Osteocyte (in vitro differentiated cells): ENCODE data around the gene CHMP4A. TPM values are rescaled to one million over a fixed set of nuclear protein-coding genes. Genes with fewer than 3 reads are reported as not detected.

ENCODE experiments used
- DNase-seq: peaks from one replicate; pipeline ENCODE4 v3.0.0; 2021; ENCODE audit warnings: mixed read lengths; ENCODE audit not compliant: unreplicated experiment; ENCODE audit errors: extremely low spot score
- H3K27ac Mint-ChIP-seq: one replicate; pipeline ENCODE4 v1.8.0; 2021; ENCODE audit warnings: mild to moderate bottlenecking, mixed read lengths; ENCODE audit not compliant: unreplicated experiment
- H3K27me3 Mint-ChIP-seq: one replicate; pipeline ENCODE4 v1.8.0; 2021; ENCODE audit warnings: mixed read lengths; ENCODE audit not compliant: unreplicated experiment
- H3K36me3 Mint-ChIP-seq: one replicate; pipeline ENCODE4 v1.8.0; 2021; ENCODE audit warnings: mixed read lengths; ENCODE audit not compliant: unreplicated experiment
- H3K4me1 Mint-ChIP-seq: one replicate; pipeline ENCODE4 v1.8.0; 2021; ENCODE audit warnings: mixed read lengths; ENCODE audit not compliant: unreplicated experiment
- H3K4me3 Mint-ChIP-seq: one replicate; pipeline ENCODE4 v1.8.0; 2021; ENCODE audit warnings: mild to moderate bottlenecking, moderate library complexity, mixed read lengths; ENCODE audit not compliant: unreplicated experiment
- H3K9me3 Mint-ChIP-seq: one replicate; pipeline ENCODE4 v1.8.0; 2021; ENCODE audit warnings: mixed read lengths; ENCODE audit not compliant: unreplicated experiment
- total RNA-seq: library from RNA; stranded (reverse); gene quantifications from 2 replicates; pipeline ENCODE4 v1.2.1, GENCODE V29; 2021
- TF ChIP-seq, protein P1 (sequence below): fragments of 200-600 bp; sonication (generic); IDR thresholded peaks from 2 replicates; pipeline ENCODE4 v1.5.0; 2021; ENCODE audit warnings: antibody characterized with exemption, mild to moderate bottlenecking, moderate library complexity

CHMP4A gene
- total RNA-seq, 1 donor from 2014 or later = 38.1 TPM

DNA sequence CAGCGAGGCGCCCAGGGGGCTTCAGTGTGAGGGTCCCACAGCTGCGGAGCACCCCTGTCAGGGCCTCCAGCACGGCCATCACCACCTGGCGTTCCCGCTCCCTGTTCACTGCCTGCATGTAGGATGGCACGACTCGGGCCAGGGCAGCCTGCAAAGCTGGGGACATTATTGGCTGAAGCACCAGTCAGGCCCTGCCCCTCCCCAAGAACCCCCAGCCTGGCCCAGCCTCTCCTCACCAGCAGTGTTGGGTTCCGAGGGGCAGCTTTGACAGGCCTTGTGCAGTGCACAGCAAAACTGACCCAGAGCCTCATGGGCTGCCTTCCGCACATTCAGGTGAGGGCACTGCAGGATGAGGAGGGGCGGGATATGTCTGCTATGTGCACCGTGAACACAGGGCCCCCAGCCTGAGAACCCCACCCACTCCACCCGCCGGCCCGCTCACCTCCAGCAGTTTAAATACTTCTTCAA, 30.2 kb downstream of the CHMP4A start:
- DNase-seq = no peak
- TF ChIP-seq, protein P1, sequence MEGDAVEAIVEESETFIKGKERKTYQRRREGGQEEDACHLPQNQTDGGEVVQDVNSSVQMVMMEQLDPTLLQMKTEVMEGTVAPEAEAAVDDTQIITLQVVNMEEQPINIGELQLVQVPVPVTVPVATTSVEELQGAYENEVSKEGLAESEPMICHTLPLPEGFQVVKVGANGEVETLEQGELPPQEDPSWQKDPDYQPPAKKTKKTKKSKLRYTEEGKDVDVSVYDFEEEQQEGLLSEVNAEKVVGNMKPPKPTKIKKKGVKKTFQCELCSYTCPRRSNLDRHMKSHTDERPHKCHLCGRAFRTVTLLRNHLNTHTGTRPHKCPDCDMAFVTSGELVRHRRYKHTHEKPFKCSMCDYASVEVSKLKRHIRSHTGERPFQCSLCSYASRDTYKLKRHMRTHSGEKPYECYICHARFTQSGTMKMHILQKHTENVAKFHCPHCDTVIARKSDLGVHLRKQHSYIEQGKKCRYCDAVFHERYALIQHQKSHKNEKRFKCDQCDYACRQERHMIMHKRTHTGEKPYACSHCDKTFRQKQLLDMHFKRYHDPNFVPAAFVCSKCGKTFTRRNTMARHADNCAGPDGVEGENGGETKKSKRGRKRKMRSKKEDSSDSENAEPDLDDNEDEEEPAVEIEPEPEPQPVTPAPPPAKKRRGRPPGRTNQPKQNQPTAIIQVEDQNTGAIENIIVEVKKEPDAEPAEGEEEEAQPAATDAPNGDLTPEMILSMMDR = no peak
- Mint-ChIP-seq H3K9me3 (no peaks in the 10 kb centered on the region), H3K4me3 (no peak overlapping the region), H3K4me1 (peaks cover 10% of the 10 kb centered on the region), H3K36me3 (peaks cover 19% of the 10 kb centered on the region), H3K27ac (no peak overlapping the region), H3K27me3 (no peaks in the 10 kb centered on the region)

DNA sequence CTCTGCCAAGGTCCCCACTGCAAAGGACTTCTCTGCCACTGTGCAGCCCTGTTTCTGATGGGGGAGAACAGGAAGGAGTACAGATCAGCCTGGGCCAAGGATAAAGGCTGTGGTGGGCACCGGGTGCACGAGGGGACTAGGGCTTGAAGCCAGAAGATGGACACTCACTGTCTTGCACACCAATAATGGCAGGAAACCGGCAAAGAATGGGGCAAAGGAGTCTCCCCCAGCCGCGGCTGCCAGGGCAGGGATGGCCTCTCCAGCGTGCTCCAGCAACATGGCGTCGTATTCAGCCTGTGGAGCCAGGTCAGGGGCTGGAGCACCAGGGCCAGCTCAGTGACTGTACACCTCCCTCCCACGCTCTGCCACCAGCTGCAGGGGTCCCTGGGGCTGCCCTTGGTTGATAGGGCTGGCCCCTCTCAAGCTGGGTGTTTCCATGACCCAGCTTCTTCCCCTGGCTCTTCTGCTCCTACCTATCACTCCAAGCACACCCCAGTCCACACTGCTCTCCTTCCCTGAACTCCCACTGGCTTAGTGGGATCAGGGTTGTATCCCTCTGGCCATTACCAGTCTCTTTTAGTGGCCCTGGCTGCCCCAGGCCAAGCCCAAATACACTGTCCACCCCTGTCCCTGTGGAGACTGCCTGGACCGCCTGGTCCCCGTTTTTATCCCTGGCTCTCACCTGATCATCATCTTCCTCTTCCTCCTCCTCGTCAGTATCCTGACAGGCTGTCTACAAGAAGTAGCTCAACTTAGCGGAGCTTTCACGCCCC, 31.0 kb downstream of the CHMP4A start:
- no peaks in the 10 kb centered on the region for H3K27me3 Mint-ChIP-seq
- no peak overlapping the region for H3K27ac Mint-ChIP-seq
- H3K4me3 Mint-ChIP-seq = no peak overlapping the region

DNA sequence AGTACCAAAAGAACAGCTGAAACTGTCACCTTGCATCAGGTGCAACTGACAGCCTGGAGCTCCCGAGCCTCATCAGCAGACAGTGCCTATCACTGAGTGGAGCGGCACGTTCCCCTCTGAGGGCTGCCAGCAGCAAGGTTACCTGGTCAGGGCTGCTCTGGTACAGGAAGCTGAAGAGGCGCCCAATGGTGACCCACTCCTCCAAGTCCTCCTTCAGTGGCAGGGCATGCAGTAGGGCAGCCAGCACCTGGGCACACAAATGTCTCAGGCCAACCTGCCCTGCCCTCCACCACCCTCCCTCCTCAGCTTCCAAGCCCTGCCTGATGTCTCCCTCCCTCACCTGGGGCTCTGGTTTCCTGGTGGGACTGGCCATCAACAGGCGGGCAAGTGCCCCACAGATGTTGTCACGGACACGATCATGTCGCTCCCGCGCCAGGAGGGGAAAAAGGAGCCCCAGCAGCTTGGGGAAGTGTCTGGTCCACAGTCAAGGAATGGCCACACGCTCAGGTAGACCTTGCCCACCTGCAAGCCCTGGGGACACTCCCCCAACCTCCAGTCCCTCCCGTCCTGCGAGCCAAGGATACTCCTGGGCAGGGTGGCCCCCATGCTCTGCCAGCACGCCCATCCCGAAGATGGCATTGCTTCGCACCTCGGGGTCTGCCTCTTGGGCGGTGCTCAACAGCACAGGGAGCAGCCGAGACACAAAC, 31.8 kb downstream of the CHMP4A start:
- Mint-ChIP-seq H3K27ac (no peak overlapping the region), H3K27me3 (no peaks in the 10 kb centered on the region), H3K4me1 (no peaks in the 10 kb centered on the region), H3K9me3 (no peaks in the 10 kb centered on the region), H3K4me3 (no peak overlapping the region), H3K36me3 (peaks cover 22% of the 10 kb centered on the region)
- DNase-seq = no peak
- TF ChIP-seq, protein P1 = no peak

More for the DNA sequence above, 31.0 kb downstream of the CHMP4A start:
- no peaks in the 10 kb centered on the region for H3K9me3 Mint-ChIP-seq
- peaks cover 4% of the 10 kb centered on the region for H3K4me1 Mint-ChIP-seq
- peaks cover 19% of the 10 kb centered on the region for H3K36me3 Mint-ChIP-seq
- TF ChIP-seq, protein P1 = no peak
- DNase-seq = no peak

DNA sequence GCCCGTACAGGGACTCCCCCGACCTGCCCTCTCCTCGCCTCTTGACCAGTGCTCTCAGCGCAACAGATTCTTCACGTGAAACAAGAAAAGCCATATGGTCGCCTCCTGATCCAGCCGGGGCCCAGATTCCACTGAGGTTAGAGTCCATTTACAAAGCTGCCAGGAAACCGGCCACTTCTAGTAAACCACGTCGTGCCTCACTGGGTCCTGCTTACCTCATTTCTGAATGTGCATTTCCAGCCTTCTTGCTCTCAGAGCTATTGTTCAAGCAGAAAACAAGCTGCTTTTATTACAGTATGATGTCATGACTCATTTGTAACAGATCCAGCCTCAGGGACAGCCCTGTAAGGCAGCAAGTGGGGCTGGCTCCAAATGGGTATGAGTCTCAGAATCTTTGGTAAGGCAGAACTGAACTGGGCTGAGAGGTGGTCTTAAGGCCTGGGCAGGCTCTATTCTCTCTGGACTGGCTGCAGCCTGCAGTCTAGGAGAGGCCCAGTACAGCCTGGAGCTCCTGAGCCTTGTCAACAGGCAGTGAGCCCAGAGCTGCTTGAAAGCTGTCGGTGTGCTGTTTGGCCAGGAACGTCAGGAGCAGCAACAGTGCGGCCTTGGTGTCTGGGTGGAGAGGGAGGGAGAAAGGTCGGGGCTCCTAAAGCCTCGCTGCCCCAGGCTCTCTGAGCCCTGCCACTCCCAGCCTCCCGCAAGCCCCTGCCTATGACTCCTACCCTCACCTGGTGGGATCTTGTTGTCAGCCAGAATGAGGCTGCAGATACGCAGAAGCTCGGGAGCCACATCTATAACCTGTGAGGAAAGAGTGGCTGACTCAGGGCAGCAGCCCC, 33.1 kb downstream of the CHMP4A start:
- TF ChIP-seq, protein P1 = no peak
- DNase-seq = no peak
- Mint-ChIP-seq H3K4me3 (no peak overlapping the region), H3K4me1 (no peaks in the 10 kb centered on the region), H3K27me3 (no peaks in the 10 kb centered on the region), H3K9me3 (no peaks in the 10 kb centered on the region), H3K27ac (no peak overlapping the region), H3K36me3 (peaks cover 22% of the 10 kb centered on the region)
